ENCODE measurements around the gene WDR87.
"Not testable (repeated sequence)": the region's sequence is repeated elsewhere in the genome, so short reads cannot be mapped to it uniquely, and the experiment has no call there.

WDR87 gene

DNA sequence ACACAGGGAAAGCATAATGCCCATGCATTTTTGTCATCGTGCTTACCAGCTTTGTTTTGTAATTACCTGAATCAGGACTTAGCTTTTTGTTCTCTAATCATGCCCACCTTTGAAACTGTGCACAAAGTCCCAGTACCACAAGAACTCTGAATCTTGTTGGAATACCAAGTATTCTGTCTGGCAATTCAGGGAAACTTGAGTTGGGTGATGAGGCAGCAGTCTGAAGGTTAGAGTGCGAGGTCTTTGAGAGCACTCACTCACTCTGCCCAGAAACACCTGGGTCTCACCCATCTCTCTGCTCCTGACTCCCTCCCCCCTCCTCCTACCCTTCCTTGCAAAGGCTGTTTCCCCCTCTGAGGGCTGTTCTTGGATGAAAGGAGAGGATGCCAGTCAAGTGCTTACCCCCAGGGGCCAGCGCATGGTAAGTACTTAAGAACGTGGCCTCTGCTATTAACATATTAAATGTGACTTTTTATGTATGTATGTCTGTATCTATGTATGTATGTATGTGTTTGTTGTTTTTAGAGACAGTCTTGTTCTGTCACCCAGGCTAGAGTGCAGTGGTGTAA lies 23.0 kb upstream of the WDR87 start:
- DNase-seq: no peak

DNA sequence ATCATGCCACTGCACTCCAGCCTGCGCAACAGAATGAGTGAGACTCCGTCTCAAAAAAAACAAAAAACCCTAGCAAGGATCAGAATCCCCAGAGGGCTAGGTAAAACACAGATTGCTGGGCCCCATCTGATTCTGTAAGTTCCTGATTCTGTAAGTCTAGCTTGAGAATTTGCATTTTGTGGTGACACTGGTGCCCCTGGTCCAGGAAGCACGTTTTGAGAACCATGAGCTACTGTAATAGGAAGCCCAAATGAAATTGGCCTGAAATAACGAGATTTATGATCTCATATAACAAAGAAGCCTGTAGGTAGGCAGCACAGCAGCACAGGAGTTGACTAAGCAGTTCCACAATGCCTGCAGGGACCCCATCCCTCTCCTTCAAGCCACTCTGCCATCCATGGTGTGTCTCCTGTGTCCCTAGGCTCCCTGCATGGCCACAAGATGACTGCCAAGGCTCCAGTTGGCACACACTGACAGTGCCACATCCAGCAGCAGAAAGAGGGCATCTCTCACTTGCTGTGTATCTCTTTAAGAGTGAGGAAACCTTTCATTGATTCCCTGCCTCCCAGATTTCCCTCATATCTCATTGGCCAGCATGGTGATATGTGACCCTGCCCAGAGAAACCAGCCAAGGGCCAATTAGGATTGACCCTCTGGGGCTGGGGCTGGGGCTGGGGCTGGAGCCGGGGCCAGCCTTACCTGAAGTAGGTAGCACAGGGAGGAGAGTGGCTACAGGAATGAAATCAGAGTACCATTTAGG lies 22.3 kb upstream of the WDR87 start:
- peak; percentile 25 for DNase-seq

DNA sequence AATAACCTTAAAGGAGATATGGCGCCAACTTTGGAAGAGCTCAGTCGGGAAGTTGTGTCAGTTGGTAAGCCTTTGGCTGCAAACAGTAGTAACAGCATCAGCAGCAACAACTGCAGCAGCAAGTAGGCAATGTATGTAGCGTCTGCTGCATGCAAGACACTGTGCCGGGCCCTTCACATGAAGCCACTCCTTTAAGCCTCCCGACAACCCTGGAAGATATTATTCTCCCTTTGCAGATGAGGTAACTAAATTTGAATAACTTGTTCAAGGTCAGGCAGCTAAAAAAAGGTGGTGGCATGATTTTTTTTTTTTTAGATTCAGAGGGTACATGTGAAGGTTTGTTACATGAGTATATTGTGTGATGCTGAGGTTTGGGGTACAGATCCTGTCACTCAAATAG lies 20.3 kb upstream of the WDR87 start:
- no peak for DNase-seq

DNA sequence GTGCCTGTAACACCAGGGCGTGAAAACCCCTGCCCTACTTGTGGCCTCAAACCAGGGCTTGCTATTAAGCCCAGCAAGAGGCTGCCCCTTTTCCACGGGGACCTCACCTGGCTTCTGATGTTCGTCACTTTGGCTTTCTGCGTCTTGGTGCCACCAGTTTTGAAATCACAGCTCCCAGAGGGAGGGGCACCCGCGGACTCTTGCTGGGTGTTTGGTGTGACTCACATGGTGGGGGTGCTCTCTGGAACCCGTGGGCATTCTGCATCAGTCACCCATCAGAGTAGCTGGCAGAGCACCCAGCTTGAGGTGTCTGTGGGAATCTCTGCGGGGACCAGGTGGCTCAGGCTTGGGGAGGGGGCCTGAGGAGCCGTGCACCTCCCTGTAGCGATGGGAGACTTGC lies 19.9 kb upstream of the WDR87 start:
- no peak for DNase-seq

DNA sequence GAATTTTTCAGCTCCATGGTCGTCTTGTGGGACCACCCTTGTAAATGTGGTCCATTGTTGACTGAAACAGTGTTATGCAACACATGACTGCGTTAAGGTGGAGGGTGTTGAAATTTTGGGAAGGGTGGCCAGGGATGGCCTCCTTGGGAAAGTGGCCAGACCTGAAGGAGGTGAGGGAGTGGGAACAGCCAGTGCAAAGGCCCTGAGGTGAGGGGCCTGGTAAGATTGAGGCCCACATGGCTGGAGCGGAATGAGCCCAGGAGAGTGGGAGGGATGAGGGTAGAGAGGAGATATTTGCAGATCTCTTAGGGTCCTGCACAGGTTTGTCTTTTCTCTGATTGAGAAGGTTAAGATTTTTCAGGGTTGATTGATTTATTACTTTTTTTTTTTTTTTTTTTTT lies 18.8 kb upstream of the WDR87 start:
- DNase-seq: no peak

DNA sequence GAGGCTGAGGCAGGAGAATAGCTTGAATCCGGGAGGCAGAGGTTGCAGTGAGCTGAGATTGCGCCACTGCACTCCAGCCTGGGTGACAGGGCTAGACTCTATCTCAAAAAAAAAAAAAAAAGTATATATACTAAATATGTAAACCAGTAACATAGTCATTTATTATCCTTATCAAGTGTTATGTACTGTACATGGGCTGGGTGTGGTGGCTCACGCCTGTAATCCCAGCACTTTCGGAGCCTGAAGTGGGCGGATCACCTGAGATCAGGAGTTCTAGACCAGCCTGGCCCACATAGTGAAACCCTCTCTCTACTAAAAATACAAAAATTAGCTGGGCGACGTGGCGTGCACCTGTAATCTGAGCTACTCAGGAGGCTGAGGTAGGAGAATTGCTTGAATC lies 18.2 kb upstream of the WDR87 start:
- not testable (repeated sequence) for DNase-seq

DNA sequence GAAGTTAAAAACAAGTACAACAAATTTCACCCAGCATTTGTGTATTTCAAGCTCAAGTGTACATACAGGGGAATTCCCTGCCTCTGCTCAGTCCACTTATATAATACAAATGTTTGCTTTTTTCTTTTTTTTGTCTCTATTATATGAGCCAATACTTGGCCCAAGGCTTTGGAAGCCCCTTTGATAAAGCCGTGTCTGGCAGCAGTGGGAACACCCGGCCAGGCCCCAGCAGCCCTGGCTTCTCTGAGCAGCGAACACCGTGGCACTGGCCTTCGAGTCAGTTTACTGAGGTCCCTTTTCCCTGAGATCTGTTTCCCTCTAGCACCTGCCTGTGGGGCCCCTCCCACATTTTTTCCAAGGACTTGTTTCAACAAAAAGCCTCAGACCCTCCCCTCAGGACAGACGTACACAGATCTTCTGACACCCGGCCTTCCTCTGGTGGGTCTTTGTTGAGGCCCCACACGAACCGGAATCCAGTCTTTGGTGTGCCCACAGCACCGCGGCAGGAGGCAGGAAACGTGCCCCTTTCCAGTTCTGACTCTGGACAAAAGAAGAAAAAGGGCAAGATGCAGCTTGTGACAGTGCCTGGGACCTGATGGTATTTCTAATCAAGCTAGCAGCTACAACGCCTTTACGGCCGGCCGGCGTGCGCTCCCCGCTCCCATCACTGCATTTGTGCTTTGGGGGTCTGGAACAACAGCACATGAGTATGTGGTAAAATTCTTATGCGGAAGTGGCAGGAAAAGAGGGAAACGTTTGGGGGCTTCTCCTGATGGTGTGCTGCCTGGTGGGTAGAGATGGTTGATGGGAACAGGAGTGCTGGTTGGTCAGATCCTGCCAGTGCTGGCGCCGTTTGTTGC lies 14.4 kb upstream of the WDR87 start:
- DNase-seq: no peak

DNA sequence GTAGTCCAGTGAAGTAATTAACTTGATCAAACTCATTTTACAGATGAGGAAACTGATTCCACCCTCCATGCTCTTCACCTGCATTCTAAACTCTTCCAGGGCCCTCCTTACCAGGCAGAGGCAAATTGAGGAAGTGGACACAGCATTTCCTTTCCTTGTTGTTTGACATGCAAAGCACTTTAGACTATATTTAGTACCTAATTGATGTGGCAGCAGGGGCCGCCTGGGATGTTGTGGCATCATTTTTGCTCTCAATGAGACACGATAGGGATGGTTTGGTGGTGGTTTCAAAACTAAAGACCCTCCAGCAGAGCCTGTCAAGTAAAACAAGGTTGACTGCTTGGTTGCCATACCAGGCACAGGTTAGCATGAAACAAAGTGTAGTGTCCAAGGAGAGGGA lies 8.5 kb upstream of the WDR87 start:
- DNase-seq: peak; percentile 17

DNA sequence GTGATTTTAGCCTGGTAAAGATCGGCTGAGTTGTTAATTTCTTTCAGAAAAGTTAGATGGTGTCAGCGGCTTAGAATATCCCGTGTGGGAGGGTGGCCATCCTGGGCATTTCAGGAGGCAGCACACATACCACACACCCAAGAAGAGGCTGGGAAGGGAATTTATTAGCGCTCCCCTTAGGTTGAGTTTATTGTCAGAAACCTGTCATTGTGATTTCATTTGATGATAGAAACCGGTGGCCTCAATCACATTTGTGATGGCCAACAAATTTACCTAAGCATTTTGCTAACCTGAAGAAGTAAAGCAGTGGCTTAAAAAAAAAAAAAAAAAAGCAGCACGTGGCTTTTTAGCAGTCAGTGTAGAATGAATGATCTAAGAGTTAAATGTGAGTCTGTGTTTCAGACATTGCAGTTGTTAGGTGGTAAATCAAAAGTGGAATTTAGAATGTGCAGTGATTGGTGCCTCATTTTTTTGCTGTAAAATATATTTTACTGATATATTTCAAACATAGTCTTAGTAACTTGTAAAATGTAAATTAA lies 3.3 kb upstream of the WDR87 start:
- no peak for DNase-seq

DNA sequence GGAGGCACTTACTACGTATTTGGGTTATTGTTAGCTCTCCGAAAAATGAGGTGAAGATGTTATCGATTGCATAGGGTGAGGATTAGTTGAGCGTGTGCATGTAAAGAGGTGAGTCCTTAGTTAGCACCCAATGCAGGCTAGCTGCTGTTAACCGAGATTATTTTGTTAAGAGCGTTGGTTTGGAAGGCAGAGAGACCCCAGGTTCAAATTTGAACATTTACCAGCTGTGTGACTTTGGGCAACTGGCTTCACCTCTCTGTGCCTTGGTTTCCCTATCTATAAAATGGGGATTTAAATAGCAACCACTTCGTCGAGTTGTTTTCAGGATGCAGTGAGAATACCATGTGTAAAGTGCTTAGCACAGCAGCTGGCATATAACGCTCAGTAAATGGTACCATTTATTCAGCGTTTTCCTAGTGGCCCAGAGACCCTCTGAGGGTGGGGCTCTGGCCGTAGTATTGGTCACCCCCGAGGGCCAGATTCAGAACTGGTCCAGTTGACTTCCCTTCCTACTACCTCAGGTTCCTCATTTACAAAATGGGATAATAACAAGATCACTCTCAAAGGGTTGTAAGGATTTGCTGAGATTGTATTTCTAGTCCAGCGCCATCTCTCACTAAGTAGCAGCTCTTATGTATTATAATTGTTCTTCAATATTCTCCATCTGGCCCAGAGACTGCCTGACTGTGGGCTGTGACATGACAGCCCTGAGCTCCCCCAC lies 1.5 kb upstream of the WDR87 start:
- peak; percentile 12 for DNase-seq

DNA sequence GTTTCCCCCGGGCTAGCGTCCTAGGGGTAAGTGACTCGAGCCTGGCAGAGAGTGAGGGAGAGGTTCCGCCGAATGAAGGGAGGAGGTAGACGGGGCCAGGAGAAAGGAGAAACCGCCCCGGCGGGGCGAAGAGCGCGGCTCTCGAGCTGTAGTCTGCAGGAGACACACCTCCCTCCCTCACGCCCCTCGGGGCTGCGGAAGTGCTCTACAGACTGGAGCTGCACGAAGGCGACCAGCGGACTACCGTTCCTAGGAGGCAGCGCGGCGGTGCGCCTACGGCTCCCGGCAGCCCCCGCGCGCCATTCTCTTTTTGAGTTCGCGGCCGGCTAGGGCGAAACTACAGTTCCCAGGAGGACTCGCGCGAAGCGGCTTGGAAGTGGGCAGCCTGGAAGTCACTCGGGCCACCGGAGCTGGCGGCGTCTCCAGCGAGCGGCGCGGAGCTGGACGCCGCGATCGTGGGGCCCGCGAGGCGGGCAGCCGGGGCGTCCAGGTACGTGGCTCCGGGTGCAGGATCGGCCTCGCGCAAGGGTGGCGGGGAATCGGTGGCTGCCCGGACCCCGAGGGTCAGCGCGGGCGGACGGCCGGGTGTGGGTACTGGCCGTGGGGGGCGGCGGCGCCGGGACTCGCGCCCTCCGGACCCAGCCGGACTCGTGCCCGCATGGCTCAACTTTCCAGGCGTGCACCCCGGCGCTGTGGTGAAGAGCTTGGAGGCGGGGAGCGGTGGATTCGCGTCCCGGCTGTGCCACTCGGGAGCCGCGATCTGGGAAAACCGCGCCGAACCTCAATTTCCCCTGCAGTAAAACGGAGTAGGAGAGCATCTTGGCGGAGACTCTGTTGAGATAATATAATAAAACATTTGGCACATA lies 708 bp upstream of the WDR87 start, which contains the start of gene SIPA1L3:
Gene SIPA1L3 (plus strand): TSS at position 340 of the 866 bp plus-strand sequence. CDS start 174,358 bp downstream, outside the sequence.
- peak; percentile 97 for DNase-seq

DNA sequence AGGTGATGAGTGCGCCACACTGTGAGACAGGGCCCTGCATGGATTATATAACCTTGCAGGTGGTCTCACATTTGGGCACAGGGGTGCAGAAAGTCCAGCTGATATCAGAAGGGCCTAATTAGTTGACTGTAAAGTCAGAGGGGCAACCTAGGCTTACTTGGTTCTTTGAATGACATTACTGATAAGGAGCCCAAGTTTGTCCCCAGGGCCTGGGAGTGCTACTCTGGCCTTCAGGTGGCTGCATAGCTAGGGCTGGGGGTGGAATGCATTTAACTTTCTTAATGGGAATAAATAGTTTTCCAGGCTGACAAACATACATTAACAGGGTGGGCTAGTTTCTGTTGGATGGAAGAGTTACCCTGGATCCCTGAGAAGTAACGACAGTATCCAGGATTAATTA lies 3.3 kb downstream of the WDR87 start:
- no peak for DNase-seq

DNA sequence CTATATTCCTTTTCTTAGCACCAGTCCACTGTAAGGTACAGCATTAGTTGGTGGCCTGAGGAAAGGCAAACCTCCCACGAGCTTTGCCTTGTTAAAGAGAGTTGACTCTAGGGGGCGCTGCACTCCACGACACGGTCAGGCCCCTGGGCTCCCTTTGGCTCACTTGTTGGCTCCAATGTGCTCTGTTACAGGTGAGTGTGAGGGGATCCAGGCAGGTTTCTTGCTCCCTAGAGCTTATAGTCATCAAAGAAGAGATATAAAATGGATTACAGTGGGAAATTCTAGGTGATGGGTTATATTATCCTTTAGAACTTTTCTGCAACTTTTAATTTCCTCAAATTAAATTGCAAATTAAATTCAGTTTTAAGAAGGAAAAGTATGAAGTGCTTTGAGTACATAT lies 3.7 kb downstream of the WDR87 start:
- peak; percentile 88 for DNase-seq

DNA sequence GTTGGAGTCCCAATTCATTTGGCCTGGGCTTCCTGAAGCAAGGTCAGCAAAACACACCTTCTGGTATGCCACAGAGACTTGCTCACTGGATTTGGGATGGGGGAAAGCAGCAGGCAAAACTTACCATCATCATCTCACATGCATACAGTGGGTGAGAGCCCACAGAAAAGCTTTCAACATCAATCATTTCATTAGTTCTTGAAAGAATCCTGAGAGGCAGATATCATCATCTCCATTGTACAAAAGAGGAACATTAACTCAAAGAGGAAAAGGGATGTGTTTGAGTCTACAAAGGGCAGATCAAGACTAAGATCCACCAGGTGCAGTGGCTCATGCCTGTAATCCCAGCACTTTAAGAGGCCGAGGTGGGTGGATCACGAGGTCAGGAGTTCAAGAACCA lies 6.4 kb downstream of the WDR87 start:
- peak; percentile 15 for DNase-seq

DNA sequence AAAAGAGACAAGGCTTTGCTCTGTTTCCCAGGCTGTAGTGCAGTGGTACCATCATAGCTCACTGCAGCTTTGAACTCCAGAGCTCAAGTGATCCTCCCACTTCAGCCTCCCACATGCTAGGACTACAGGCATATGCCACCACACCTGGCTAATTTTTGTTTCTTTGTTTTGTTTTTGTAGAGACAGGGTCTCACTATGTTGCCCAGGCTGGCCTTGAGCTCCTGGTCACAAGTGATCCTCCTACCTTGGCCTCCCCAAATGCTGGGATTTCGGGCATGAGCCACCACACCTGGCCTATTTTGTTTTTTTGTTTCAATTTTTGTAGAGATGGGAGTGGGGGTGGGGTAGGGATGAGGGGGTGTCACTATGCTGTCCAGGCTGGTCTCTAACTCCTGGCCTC lies 6.9 kb downstream of the WDR87 start:
- no peak for DNase-seq

DNA sequence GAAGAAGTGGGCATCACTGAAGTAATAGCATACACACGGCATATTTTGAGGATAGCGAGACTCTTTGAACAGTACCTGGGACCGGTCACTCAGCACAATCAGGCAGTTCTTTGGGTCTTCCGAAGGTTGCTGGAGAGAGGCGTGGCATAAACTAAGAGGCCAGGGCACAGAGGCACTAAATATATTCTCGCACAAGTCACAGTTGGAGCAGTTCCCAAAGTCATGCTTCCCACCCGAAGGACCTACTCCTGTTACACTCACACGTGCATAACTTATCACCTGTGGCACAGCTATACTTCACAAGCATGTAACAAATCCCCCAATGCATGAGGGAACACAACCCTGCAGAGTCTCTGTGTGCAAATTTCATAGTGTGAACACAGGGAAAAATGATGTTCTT lies 10.2 kb downstream of the WDR87 start:
- no peak for DNase-seq

DNA sequence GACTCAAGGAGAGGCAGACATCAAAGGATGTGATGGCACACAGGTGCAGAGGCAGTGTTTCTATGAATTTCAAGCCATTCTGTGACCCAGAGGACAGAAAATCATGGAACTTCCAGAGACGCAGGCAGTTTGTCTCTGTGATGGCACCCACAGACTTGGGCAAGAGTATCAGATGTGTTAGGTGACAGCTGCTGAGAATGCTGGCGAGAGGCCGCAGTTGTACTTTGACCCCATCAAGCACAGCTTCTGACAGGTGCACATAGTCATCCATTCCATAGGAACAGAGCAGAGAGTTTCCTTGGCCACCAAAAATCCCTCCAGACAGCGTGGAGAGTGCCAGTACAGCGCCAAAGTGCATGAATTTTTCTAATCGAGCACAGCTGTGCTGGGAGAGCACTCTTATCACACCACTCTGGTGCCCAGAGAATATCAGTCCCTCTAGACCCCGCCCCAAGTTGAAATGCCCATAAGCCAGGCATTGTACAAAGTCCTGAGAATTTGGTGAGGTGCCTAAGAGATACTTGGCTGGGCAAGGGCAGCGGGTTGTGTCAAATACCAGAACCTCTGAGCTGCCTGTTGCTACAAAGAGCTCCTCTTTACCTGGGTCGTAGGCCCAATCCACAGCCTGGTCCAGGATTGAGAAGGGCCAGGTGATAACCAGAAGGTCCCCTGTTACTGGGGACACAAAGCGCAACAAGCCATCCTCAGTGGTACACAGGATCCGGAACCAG lies 12.4 kb downstream of the WDR87 start:
- DNase-seq: no peak

DNA sequence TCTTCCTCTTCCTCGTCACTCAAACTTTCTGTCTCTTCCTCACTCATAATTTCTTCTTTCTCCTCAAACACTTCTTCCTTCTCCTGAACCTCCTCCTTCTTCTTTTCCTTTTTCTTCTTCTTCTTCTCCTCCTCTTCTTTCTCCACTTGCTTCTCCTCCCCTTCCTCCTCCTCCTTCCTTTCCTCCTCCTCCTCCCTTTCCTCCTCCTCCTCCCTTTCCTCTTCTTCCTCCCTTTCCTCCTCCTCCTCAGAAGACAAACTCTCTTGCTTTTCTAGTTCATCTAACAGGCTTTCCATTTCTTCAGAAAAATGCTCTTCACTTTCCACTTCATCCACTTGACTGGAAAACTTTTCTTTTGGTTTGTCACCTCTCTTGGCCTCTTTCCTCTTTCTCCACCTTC lies 19.8 kb downstream of the WDR87 start:
- DNase-seq: no peak

DNA sequence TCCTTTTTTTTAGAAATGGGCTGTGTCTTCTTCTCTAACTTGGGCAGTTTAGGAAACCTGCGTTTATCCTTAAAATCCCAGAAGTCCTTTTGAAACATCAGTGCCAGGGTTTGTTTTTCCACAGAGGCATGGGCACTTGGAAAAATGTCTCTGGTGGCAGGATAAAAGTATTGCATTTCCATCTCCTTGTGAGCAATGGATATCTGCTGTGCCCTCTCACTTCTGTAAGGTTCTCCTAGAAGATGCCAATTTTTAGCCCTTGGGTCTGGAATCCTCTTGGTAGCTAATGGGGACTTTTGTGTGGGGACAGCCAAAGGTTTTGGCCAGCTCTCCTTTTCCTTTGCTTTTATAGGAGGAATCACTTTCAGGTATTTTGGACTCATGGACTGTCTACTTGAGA lies 21.0 kb downstream of the WDR87 start:
- DNase-seq: no peak

DNA sequence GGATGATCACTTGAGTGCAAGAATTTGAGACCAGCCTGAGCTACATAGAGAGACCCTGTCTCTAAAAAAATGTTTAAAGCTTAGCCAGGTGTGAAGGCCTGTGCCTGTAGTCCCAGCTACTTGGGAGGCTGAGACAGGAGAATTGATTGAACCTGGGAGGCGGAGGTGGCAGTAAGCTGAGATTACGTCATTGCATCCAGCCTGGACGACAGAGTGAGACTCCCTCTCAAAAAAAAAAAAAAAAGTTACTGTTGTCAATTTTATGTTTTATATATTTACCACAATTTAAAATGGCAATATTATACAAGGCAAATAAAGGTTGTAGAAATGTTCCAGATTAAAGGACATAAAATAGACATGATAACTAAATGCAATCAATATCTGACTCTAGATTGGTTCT lies 29.2 kb downstream of the WDR87 start:
- DNase-seq: no peak

DNA sequence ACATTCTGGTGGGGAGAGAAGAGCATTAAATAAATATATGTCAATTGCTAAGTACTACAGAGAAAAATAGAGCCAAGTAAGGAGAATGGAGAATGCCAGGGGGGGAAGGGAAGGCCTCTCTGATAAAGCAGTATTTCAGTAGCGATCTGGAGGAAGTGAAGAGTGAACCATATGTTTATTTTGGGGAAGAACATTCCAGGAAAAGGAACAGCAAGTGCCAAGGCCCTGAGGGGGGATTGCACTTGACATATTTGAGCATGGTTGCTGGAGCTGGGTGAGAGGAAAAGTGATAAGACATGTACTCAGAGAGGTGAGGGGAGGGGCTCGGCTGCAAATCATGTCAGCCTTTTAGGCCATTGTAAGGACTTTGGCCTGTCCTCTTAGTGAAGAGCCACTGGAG lies 30.4 kb downstream of the WDR87 start:
- DNase-seq: no peak
